Neural progenitor cell (in vitro differentiated cells): ENCODE measurements around the gene GMCL2. TPM values are rescaled to one million over a fixed set of nuclear protein-coding genes. Genes with fewer than 3 reads are reported as not detected.

Source experiments
- DNase-seq: peaks from one replicate; pipeline ENCODE4 v3.0.0-alpha.2; 2016; ENCODE audit warnings: low spot score
- H2AFZ ChIP-seq: fragments of 200-600 bp; sonication (generic); replicated peaks from 2 replicates; pipeline ENCODE4 v1.6.1; 2016; ENCODE audit warnings: antibody characterized with exemption
- H3F3A ChIP-seq: fragments of 200-600 bp; sonication (generic); 2 replicates; pipeline ENCODE4 v1.6.1; 2016; ENCODE audit warnings: antibody characterized with exemption, low read depth
- H3K27ac ChIP-seq: fragments of 200-600 bp; sonication (generic); 2 replicates; pipeline ENCODE4 v1.5.1; 2016; ENCODE audit warnings: mild to moderate bottlenecking
- H3K27me3 ChIP-seq: fragments of 200-600 bp; sonication (generic); 2 replicates; pipeline ENCODE4 v1.6.1; 2016; ENCODE audit warnings: mild to moderate bottlenecking, moderate library complexity
- H3K36me3 ChIP-seq: fragments of 200-600 bp; sonication (generic); 2 replicates; pipeline ENCODE4 v1.5.1; 2016
- H3K4me1 ChIP-seq: fragments of 200-600 bp; sonication (generic); 2 replicates; pipeline ENCODE4 v1.6.1; 2016; ENCODE audit warnings: mixed run types
- H3K4me2 ChIP-seq: fragments of 200-600 bp; sonication (generic); 2 replicates; pipeline ENCODE4 v1.6.1; 2016
- H3K4me3 ChIP-seq: fragments of 200-600 bp; sonication (generic); 2 replicates; pipeline ENCODE4 v1.5.1; 2016
- H3K79me2 ChIP-seq: fragments of 200-600 bp; sonication (generic); 2 replicates; pipeline ENCODE4 v1.6.1; 2016; ENCODE audit warnings: low read depth
- H3K9ac ChIP-seq: fragments of 200-600 bp; sonication (generic); 2 replicates; pipeline ENCODE4 v1.6.1; 2016
- H3K9me3 ChIP-seq: fragments of 200-600 bp; sonication (generic); 2 replicates; pipeline ENCODE4 v1.5.1; 2016; ENCODE audit warnings: low read depth
- H4K20me1 ChIP-seq: fragments of 200-600 bp; sonication (generic); 2 replicates; pipeline ENCODE4 v1.6.1; 2016; ENCODE audit warnings: low read depth
- H3K27ac Mint-ChIP-seq: 3 replicates; pipeline ENCODE4 v1.8.0; 2021; ENCODE audit warnings: mixed read lengths
- H3K27me3 Mint-ChIP-seq: 2 replicates; pipeline ENCODE4 v1.8.0; 2022; ENCODE audit warnings: low read depth, mild to moderate bottlenecking, inconsistent platforms, moderate library complexity, mixed read lengths; ENCODE audit not compliant: insufficient read depth
- H3K36me3 Mint-ChIP-seq: 3 replicates; pipeline ENCODE4 v1.8.0; 2021; ENCODE audit warnings: mixed read lengths
- H3K4me1 Mint-ChIP-seq: 3 replicates; pipeline ENCODE4 v1.8.0; 2021; ENCODE audit warnings: mixed read lengths
- H3K4me3 Mint-ChIP-seq: 3 replicates; pipeline ENCODE4 v1.8.0; 2021; ENCODE audit warnings: mild to moderate bottlenecking, moderate library complexity, mixed read lengths
- H3K9me3 Mint-ChIP-seq: 3 replicates; pipeline ENCODE4 v1.8.0; 2020; ENCODE audit warnings: mixed read lengths
- EZH2 ChIP-seq: fragments of 200-600 bp; sonication (generic); IDR thresholded peaks from 2 replicates; pipeline ENCODE4 v1.6.1; 2017; ENCODE audit warnings: antibody characterized with exemption, mild to moderate bottlenecking, moderate library complexity
- EZH2phosphoT487 ChIP-seq: fragments of 200-600 bp; sonication (generic); IDR thresholded peaks from 2 replicates; pipeline ENCODE4 v1.6.1; 2017; ENCODE audit warnings: antibody characterized with exemption
- total RNA-seq: library from RNA; depleted of rRNA; stranded (reverse); fragments of >200 nt; gene quantifications from 2 replicates; pipeline ENCODE4 v1.2.3, GENCODE V29; 2015; ENCODE audit warnings: low replicate concordance
- TF ChIP-seq, protein P1 (sequence below): fragments of 200-600 bp; sonication (generic); IDR thresholded peaks from 2 replicates; pipeline ENCODE4 v1.5.1; 2017; ENCODE audit warnings: antibody characterized with exemption, mild to moderate bottlenecking

The GMCL2 gene
- total RNA-seq, 1 donor from 2014 or later: not detected

DNA sequence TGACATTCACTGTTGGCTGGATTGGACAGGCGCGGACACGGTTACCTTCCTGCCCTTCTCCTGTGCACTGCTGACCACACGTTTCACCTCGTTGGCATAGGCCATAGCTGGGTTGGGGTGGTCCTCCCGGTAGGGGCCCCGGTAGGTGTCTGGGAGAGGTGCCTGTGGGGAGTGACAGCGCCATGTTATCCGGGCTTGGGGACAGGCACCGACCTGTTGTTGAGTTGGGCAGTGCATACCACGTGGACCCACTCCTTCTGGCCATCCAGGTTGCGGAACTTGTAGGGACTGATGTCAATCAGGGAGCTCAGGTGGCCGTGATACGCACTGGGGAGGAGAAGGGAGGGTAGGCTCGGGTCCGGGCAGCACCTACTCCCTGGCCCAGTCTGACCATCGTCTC is 37.2 kb upstream of the GMCL2 start:
- H3K4me1 ChIP-seq: peaks cover 10% of the 10 kb centered on the region
- H3K27me3 ChIP-seq: no peaks in the 10 kb centered on the region
- no peak overlapping the region for H3K4me2 ChIP-seq
- Mint-ChIP-seq H3K27ac (no peak overlapping the region), H3K4me3 (no peak overlapping the region), H3K9me3 (no peaks in the 10 kb centered on the region), H3K36me3 (peaks cover 54% of the 10 kb centered on the region), H3K27me3 (peaks cover 11% of the 10 kb centered on the region), H3K4me1 (peaks cover 11% of the 10 kb centered on the region)
- no peaks in the 10 kb centered on the region for H3K36me3 ChIP-seq
- TF ChIP-seq, protein P1, sequence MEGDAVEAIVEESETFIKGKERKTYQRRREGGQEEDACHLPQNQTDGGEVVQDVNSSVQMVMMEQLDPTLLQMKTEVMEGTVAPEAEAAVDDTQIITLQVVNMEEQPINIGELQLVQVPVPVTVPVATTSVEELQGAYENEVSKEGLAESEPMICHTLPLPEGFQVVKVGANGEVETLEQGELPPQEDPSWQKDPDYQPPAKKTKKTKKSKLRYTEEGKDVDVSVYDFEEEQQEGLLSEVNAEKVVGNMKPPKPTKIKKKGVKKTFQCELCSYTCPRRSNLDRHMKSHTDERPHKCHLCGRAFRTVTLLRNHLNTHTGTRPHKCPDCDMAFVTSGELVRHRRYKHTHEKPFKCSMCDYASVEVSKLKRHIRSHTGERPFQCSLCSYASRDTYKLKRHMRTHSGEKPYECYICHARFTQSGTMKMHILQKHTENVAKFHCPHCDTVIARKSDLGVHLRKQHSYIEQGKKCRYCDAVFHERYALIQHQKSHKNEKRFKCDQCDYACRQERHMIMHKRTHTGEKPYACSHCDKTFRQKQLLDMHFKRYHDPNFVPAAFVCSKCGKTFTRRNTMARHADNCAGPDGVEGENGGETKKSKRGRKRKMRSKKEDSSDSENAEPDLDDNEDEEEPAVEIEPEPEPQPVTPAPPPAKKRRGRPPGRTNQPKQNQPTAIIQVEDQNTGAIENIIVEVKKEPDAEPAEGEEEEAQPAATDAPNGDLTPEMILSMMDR: no peak
- TF ChIP-seq EZH2phosphoT487: no peak
- TF ChIP-seq EZH2: no peak
- no peak for DNase-seq
- no peaks in the 10 kb centered on the region for H3K79me2 ChIP-seq
- no peak overlapping the region for H3K27ac ChIP-seq
- H3K9me3 ChIP-seq: no peaks in the 10 kb centered on the region
- no peak overlapping the region for H3K9ac ChIP-seq
- H3K4me3 ChIP-seq: no peak overlapping the region
- no peak overlapping the region for H2AFZ ChIP-seq
- H4K20me1 ChIP-seq: peaks cover 4% of the 10 kb centered on the region
- no peaks in the 10 kb centered on the region for H3F3A ChIP-seq

DNA sequence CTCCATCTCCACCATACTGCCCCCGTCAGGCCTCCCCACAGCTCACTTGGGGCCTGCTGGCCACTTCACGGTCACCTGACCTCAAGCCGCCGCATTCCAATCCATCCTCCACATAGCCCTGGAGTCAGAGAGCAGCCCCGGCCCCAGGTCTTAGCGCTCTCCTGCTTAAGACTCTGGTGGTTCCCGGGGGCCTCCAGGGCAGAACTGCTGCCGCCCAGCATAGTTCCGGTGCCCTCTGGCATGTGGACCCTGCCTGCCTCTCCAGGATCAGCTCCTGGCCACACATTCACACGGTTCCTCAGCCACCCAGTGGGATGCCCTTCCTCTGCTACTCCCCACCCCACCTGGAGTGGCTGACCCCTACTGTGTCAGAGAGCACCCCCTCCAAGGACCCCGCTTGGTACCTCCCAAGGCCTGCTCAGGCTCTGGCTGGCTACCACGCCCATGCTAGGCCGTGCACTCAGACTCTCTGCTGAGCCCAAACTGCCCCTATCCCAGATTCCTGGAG is 36.7 kb upstream of the GMCL2 start:
- TF ChIP-seq, protein P1: no peak
- TF ChIP-seq EZH2phosphoT487 (no peak), EZH2 (no peak)
- Mint-ChIP-seq H3K36me3 (peaks cover 53% of the 10 kb centered on the region), H3K4me3 (no peak overlapping the region), H3K4me1 (peaks cover 9% of the 10 kb centered on the region), H3K9me3 (no peaks in the 10 kb centered on the region), H3K27ac (peak overlapping the region; percentile 78), H3K27me3 (peaks cover 11% of the 10 kb centered on the region)
- H2AFZ ChIP-seq: no peak overlapping the region
- no peaks in the 10 kb centered on the region for H3K79me2 ChIP-seq
- peaks cover 10% of the 10 kb centered on the region for H3K4me1 ChIP-seq
- H3K4me3 ChIP-seq: no peak overlapping the region
- no peaks in the 10 kb centered on the region for H3K9me3 ChIP-seq
- H3K9ac ChIP-seq: no peak overlapping the region
- no peaks in the 10 kb centered on the region for H3F3A ChIP-seq
- H3K36me3 ChIP-seq: peaks cover under 1% of the 10 kb centered on the region
- H3K4me2 ChIP-seq: peak overlapping the region; percentile 38
- peak; percentile 64 for DNase-seq
- H3K27me3 ChIP-seq: no peaks in the 10 kb centered on the region
- H4K20me1 ChIP-seq: no peaks in the 10 kb centered on the region
- H3K27ac ChIP-seq: no peak overlapping the region

DNA sequence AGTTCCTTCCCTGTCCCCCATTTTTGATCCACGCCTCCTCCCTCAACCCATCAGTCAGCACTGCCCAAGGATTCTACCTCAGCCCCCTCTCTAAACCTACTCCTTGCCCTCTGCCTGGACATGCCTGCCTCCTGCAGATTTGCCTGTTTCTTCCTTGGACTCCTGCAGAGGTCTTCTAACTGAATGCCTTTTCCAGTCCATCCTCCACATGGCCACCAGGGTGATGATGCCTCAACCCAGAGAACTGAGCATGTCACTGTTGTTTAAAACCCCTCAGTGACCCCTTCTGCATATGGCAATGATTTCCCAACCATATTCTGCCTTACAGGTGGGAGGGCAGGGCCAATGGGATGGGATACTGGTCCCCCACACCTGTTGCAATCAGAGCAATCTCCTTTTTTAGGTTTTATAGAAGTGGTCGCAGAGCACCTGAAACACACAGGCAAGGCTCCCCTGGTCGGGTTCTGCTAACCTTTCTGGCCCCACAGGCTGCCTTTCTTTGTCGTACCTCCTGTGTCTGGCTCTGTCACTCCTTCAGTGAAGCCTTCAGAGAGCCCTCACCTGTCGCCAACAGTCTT is 36.1 kb upstream of the GMCL2 start:
- peaks cover 9% of the 10 kb centered on the region for H3K4me1 Mint-ChIP-seq
- Histone ChIP-seq H3K9ac (no peak overlapping the region), H3K27me3 (no peaks in the 10 kb centered on the region), H3K27ac (no peak overlapping the region), H4K20me1 (no peaks in the 10 kb centered on the region), H3F3A (peaks cover 6% of the 10 kb centered on the region), H3K79me2 (no peaks in the 10 kb centered on the region), H3K4me3 (no peak overlapping the region), H3K4me1 (peaks cover 10% of the 10 kb centered on the region), H3K36me3 (peaks cover 6% of the 10 kb centered on the region), H2AFZ (no peak overlapping the region), H3K9me3 (no peaks in the 10 kb centered on the region), H3K4me2 (peak overlapping the region; percentile 38)
- no peaks in the 10 kb centered on the region for H3K9me3 Mint-ChIP-seq
- peaks cover 55% of the 10 kb centered on the region for H3K36me3 Mint-ChIP-seq
- no peak for DNase-seq
- no peak for TF ChIP-seq EZH2phosphoT487
- TF ChIP-seq, protein P1: no peak
- no peak for TF ChIP-seq EZH2
- H3K27ac Mint-ChIP-seq: peak overlapping the region; percentile 5
- peak overlapping the region; percentile 5 for H3K4me3 Mint-ChIP-seq
- H3K27me3 Mint-ChIP-seq: peaks cover 8% of the 10 kb centered on the region
